Activated T-cell treated with anti-CD3 and anti-CD28 coated beads, Interleukin-2, amount 50 U/mL, for 4 hours (primary cell): ENCODE data around the gene TRAK2. TPM values are rescaled to one million over a fixed set of nuclear protein-coding genes. Genes with fewer than 3 reads are reported as not detected.

Source experiments
- ATAC-seq, 2 donors: fragments of 200-7000 bp; cut with Tn5 transposase; one replicate each; pipeline ENCODE4 v1.10.0; 2021
- DNase-seq: peaks from one replicate; pipeline ENCODE4 v3.0.0-alpha.2; 2020
- H3K27me3 Mint-ChIP-seq: one replicate; pipeline ENCODE4 v1.8.0; 2021; ENCODE audit warnings: low read depth, mixed read lengths
- H3K36me3 Mint-ChIP-seq: one replicate; pipeline ENCODE4 v1.8.0; 2022; ENCODE audit warnings: mixed read lengths; ENCODE audit not compliant: insufficient read depth
- H3K4me1 Mint-ChIP-seq: one replicate; pipeline ENCODE4 v1.8.0; 2021; ENCODE audit warnings: low read depth, mixed read lengths
- H3K4me3 Mint-ChIP-seq: one replicate; pipeline ENCODE4 v1.8.0; 2021; ENCODE audit warnings: mild to moderate bottlenecking, moderate library complexity, mixed read lengths
- H3K9me3 Mint-ChIP-seq: one replicate; pipeline ENCODE4 v1.8.0; 2021; ENCODE audit warnings: mixed read lengths
- total RNA-seq, 3 donors: library from RNA; stranded (reverse); gene quantifications; one replicate each; pipeline ENCODE4 v1.2.1, GENCODE V29; 2021

TRAK2 gene
- total RNA-seq, 3 donors from 2014 or later = 18.1 to 18.4 (median 18.4) TPM

- Mint-ChIP-seq H3K36me3 (peaks cover 10% of the 10 kb centered on the region), H3K27me3 (no peaks in the 10 kb centered on the region), H3K4me3 (no peak overlapping the region), H3K9me3 (no peaks in the 10 kb centered on the region), H3K4me1 (peaks cover 12% of the 10 kb centered on the region)
- ATAC-seq = no peak
- no peak for DNase-seq
Measured at GRCh38 chr2:201413552-201413951, 37.7 kb downstream of the TRAK2 start.

DNA sequence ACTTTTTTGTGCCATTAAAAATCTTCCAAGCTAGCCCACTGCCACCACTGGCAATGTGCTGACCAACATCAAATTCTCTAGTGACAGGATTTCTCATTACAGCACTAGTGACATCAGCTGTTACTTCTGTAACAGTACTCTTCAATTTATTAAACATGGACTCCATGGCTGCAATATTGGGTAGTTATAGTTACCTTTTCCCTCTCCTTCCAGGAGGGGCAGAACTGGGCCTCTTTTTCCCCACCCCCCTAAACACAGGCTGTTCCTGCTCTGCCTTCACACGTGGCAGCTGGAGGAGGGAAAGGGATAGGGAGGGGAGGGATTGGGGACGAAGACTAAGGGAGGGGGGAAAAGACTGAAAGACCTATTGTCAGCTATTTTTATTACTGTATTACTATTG lies 38.1 kb downstream of the TRAK2 start:
- H3K36me3 Mint-ChIP-seq = peaks cover 10% of the 10 kb centered on the region
- no peaks in the 10 kb centered on the region for H3K27me3 Mint-ChIP-seq
- H3K9me3 Mint-ChIP-seq = no peaks in the 10 kb centered on the region
- peaks cover 12% of the 10 kb centered on the region for H3K4me1 Mint-ChIP-seq
- no peak for ATAC-seq
- H3K4me3 Mint-ChIP-seq = no peak overlapping the region
- no peak for DNase-seq

DNA sequence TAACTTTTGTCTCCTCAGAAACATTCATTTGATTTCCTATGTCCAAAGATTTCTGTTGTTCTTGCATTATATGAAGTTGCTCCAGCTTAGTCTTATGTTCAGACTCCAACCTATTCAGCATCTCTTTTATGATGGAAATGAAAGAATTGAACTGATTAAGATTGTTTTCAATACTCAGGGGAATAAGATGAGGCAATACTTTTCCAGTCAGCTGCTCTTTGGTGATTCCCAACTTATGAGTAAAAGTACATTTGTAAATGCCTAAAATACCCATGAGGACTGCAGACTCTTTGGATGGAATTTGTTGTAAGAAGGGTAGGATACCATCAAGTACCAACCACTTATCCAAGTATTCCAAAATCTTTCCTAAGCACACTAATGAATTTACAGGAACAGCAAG lies 39.8 kb downstream of the TRAK2 start:
- H3K9me3 Mint-ChIP-seq = no peaks in the 10 kb centered on the region
- DNase-seq (no peak), ATAC-seq (no peak)
- H3K4me3 Mint-ChIP-seq = no peak overlapping the region
- no peaks in the 10 kb centered on the region for H3K27me3 Mint-ChIP-seq
- peaks cover 14% of the 10 kb centered on the region for H3K36me3 Mint-ChIP-seq
- peaks cover 20% of the 10 kb centered on the region for H3K4me1 Mint-ChIP-seq

DNA sequence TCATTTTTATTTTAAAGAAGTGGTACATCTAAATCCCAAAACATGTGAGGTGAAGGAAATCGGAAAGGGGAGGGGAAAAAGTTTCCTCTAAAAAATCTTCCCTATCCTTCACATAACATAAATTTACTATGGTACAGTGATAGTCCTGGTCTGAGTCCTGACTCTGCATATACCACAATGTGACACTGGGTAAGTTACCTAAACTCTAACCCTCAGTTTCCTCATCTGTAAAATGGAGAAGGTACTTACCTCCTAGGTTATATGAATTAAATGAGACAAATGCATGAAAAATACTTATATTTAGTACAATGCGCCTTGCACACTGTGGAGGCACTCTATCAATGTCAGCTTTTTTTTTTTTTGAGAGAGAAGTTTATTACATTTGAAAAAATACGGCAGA lies 42.3 kb downstream of the TRAK2 start:
- H3K9me3 Mint-ChIP-seq = no peaks in the 10 kb centered on the region
- H3K36me3 Mint-ChIP-seq = peaks cover 20% of the 10 kb centered on the region
- H3K4me3 Mint-ChIP-seq = no peak overlapping the region
- H3K27me3 Mint-ChIP-seq = no peaks in the 10 kb centered on the region
- no peak for DNase-seq
- H3K4me1 Mint-ChIP-seq = peaks cover 44% of the 10 kb centered on the region
- no peak for ATAC-seq

- H3K4me3 Mint-ChIP-seq = no peak overlapping the region
- H3K4me1 Mint-ChIP-seq = peaks cover 51% of the 10 kb centered on the region
- H3K36me3 Mint-ChIP-seq = peaks cover 21% of the 10 kb centered on the region
- no peak for DNase-seq
- no peaks in the 10 kb centered on the region for H3K27me3 Mint-ChIP-seq
- no peaks in the 10 kb centered on the region for H3K9me3 Mint-ChIP-seq
- no peak for ATAC-seq
Measured at GRCh38 chr2:201407265-201407664, 44.0 kb downstream of the TRAK2 start.

DNA sequence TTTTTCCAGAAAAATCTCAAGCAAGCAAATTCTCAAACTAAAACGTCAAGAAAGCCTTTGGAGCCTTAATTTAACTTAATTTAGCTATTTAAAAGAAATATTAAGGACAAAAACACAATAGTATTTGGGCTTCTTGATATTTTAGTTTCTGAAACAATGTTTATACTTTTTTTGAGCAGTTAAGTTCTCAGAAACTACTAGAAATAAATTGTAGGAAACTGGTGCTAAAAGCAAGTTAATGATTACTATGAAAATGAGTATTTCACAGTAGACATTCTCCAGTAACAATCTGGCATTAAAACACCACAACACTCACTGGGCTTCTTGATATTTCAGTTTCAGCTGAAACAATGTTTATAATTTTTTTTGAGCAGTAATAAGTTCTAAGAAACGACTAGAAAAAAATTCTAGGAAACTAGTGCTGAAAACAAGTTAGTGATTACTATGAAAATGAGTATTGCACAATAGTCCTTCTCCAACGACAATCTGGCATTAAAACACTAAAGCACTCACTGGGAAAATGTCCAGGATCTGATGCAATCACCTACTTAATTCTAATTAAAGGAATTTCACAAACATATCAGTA lies 45.1 kb downstream of the TRAK2 start:
- Mint-ChIP-seq H3K27me3 (no peaks in the 10 kb centered on the region), H3K4me3 (no peak overlapping the region), H3K36me3 (peaks cover 16% of the 10 kb centered on the region), H3K9me3 (no peaks in the 10 kb centered on the region), H3K4me1 (peaks cover 57% of the 10 kb centered on the region)
- ATAC-seq = peak in 1 of 2 donors; percentile 30
- DNase-seq = no peak

DNA sequence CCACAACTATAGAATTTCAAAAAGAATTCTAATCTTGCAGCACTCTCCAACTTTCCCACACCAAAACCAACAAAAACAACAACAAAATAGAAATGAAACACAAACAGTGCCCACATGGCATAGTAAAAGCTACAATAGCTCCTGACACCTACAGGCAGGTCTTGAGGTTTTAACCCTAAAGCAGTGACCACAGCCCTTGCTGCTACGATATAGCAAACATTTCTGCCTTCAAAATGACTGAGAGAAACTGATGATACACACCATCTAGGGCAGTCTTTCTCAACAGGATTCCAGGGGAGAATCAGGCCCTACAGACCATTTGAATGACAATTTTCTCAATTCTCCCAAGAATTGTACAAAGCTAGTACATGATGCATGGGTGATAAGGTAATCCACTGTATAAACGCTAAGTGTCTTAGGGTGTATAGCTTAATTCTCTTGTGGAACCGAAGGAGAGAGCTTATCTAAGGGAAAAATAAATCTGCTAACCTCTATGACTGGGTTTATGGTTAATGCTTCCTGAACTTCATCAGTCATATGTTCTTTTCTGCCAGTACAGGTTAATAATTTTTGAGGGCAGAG lies 46.5 kb downstream of the TRAK2 start:
- H3K4me1 Mint-ChIP-seq = peaks cover 53% of the 10 kb centered on the region
- H3K9me3 Mint-ChIP-seq = no peaks in the 10 kb centered on the region
- H3K27me3 Mint-ChIP-seq = no peaks in the 10 kb centered on the region
- H3K4me3 Mint-ChIP-seq = no peak overlapping the region
- no peak for DNase-seq
- no peak for ATAC-seq
- peaks cover 19% of the 10 kb centered on the region for H3K36me3 Mint-ChIP-seq

GRCh38 chr2:201403880-201404279 lies 47.4 kb downstream of the TRAK2 start:
- peaks cover 52% of the 10 kb centered on the region for H3K4me1 Mint-ChIP-seq
- no peak for DNase-seq
- H3K36me3 Mint-ChIP-seq = peaks cover 27% of the 10 kb centered on the region
- H3K4me3 Mint-ChIP-seq = no peak overlapping the region
- ATAC-seq = no peak
- no peaks in the 10 kb centered on the region for H3K27me3 Mint-ChIP-seq
- no peaks in the 10 kb centered on the region for H3K9me3 Mint-ChIP-seq

DNA sequence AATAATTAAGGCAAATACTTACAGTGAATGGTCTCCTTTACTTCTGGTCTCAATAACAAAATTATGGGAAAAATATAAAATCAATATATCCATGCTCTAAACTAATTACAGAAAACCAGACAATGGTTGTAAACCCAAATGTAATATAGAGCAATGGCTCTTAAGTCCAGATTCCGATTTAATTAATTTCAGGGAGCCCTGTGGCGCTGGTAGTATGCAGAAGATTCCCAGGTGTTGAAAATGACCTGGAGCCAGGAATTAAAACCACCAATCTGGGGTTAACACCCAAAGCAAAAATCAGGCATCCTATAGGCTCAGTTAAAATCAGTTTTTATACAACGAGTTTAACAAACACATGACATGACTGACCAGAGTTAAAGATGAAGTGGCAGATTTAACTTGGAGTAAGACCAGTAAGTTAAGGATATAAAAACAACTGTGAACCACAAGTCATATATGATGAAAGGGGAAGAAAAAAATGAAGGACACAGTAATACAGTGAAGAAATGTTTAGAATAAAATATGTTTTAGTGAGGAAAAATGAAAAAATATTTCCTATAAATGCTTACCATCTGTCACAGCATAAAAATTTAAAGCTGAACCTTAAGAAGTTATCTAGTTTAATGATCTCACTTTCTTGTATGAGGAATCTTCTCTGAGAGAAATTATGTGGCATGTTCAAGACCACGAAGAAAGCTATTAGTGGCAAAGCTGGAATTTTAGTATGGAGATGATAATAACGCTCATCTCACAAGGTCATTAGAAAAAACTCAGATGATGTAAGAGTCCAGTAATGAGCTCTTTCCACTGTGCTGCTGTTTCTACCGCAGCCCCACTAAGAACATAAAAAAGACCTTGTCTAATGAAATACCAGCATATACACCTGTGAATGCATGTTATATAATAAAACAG lies 48.4 kb downstream of the TRAK2 start:
- H3K4me1 Mint-ChIP-seq = peaks cover 50% of the 10 kb centered on the region
- H3K4me3 Mint-ChIP-seq = no peak overlapping the region
- H3K27me3 Mint-ChIP-seq = no peaks in the 10 kb centered on the region
- no peak for DNase-seq
- no peak for ATAC-seq
- H3K9me3 Mint-ChIP-seq = no peaks in the 10 kb centered on the region
- H3K36me3 Mint-ChIP-seq = peaks cover 29% of the 10 kb centered on the region

GRCh38 chr2:201401815-201402214 lies 49.4 kb downstream of the TRAK2 start:
- Mint-ChIP-seq H3K9me3 (no peaks in the 10 kb centered on the region), H3K27me3 (no peaks in the 10 kb centered on the region), H3K4me3 (no peak overlapping the region), H3K4me1 (peaks cover 44% of the 10 kb centered on the region), H3K36me3 (peaks cover 31% of the 10 kb centered on the region)
- no peak for DNase-seq
- no peak for ATAC-seq

DNA sequence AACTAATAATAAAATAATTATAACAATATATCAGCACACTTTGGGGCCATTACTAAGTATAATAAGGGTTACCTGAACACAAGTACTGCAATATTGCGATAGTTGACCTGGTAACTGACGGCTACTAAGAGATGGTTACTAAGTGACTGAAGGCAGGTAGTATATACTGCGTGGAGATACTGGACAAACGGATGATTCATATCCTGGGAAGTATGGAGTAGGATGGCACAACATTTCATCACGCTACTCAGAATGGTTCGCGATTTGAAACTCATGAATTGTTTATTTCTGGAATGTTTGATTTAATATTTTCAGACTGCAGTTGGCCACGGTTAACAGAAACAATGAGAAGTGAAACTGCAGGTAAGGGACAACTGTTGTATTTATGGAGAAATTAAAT lies 54.7 kb downstream of the TRAK2 start:
- Mint-ChIP-seq H3K27me3 (no peaks in the 10 kb centered on the region), H3K9me3 (no peaks in the 10 kb centered on the region), H3K36me3 (peaks cover 47% of the 10 kb centered on the region), H3K4me1 (peaks cover 7% of the 10 kb centered on the region), H3K4me3 (no peak overlapping the region)
- ATAC-seq (no peak), DNase-seq (no peak)

GRCh38 chr2:201383136-201383535 lies 68.1 kb downstream of the TRAK2 start:
- Mint-ChIP-seq H3K27me3 (no peaks in the 10 kb centered on the region), H3K9me3 (peaks cover 4% of the 10 kb centered on the region), H3K4me1 (no peaks in the 10 kb centered on the region), H3K36me3 (peaks cover 54% of the 10 kb centered on the region), H3K4me3 (no peak overlapping the region)
- DNase-seq = no peak
- no peak for ATAC-seq

- H3K4me3 Mint-ChIP-seq = no peak overlapping the region
- ATAC-seq (no peak), DNase-seq (no peak)
- H3K36me3 Mint-ChIP-seq = peaks cover 55% of the 10 kb centered on the region
- H3K9me3 Mint-ChIP-seq = peaks cover 4% of the 10 kb centered on the region
- no peaks in the 10 kb centered on the region for H3K27me3 Mint-ChIP-seq
- no peaks in the 10 kb centered on the region for H3K4me1 Mint-ChIP-seq
Measured at GRCh38 chr2:201378496-201379397, 72.5 kb downstream of the TRAK2 start.

DNA sequence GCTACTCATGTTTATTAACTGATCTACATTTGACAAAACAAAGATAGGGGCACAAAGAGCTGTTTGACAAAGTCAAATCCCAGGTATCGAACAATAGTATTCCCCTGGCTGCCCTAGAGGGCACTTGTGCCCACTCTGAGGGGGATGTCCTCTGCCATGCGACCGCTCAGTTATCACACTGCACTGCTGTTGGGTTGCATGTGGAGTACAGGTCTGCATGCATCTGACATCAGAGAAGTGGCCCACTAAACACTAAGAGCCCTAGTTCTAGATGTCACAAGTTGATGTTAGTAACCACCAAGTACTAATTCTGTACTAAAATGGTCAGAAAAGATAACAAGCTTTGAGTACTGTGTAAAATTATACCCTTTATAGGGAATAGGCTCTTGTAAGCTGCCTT lies 74.0 kb downstream of the TRAK2 start:
- Mint-ChIP-seq H3K4me3 (no peak overlapping the region), H3K4me1 (no peaks in the 10 kb centered on the region), H3K9me3 (peaks cover 4% of the 10 kb centered on the region), H3K36me3 (peaks cover 55% of the 10 kb centered on the region), H3K27me3 (no peaks in the 10 kb centered on the region)
- ATAC-seq (no peak), DNase-seq (no peak)
